ENCODE measurements around the gene LIN9. TPM values are rescaled to one million over a fixed set of nuclear protein-coding genes. Genes with fewer than 3 reads are reported as not detected.
A peak's percentile ranks its signal among the peaks of the same experiment; 100 is the strongest.

Gene LIN9
- total and polyA plus RNA-seq, 2 donors from 2014 or later = 0.73 to 2.7 TPM

DNA sequence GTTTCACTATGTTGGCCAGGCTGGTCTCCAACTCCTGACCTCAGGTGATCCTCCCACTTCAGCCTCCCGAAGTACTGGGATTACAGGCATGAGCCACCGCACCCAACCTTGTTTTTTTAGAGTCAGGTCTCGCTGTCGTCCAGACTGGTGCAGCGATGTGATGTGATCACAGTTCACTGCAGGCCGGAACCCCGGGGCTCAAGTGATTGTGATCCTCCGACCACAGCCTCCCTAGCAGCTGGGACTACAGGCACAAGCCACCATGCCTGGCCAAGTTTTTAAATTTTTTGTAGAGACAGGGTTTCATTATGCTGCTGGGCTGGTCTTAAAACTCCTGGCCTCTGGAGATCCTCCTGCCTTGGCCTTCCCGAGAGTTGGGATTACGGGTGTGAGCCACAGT is 46.1 kb upstream of the LIN9 start:
- intact Hi-C loops (cut with DNase I) = no loop called here
- Histone ChIP-seq H3K4me3 (ENCODE audit: low read length in 3 of 3) (no peak overlapping the region), H3K9me3 (ENCODE audit: control insufficient read depth in 2 of 3, insufficient read depth in 1 of 3, low read length in 3 of 3) (no peaks in the 10 kb centered on the region), H3K36me3 (ENCODE audit: control insufficient read depth in 2 of 3, insufficient read depth in 3 of 3, low read length in 3 of 3) (peaks cover 0 to 4% (median 1%) of the 10 kb centered on the region in 3 donors), H3K4me1 (ENCODE audit: control insufficient read depth in 2 of 3, insufficient read depth in 2 of 3, low read depth in 1 of 3, low read length in 3 of 3) (no peaks in the 10 kb centered on the region), H3K27me3 (ENCODE audit: control insufficient read depth, insufficient read depth, low read length) (no peaks in the 10 kb centered on the region), H3K9ac (ENCODE audit: low read length in 3 of 3) (no peak overlapping the region), H3K27ac (ENCODE audit: low read depth in 2 of 2, low read length in 2 of 2) (no peak overlapping the region)
- TF ChIP-seq CTCF (IDR thresholded peaks at IDR 0.05; ENCODE audit: borderline replicate concordance, extremely low read depth, insufficient read depth) = no peak
- DNase-seq (no peak), FAIRE-seq (no peak)

- FAIRE-seq (no peak), DNase-seq (no peak)
- no peaks in the 10 kb centered on the region for H3K4me1 ChIP-seq (ENCODE audit: control insufficient read depth in 2 of 3, insufficient read depth in 2 of 3, low read depth in 1 of 3, low read length in 3 of 3)
- H3K9me3 ChIP-seq (ENCODE audit: control insufficient read depth in 2 of 3, insufficient read depth in 1 of 3, low read length in 3 of 3) = no peaks in the 10 kb centered on the region
- no peak overlapping the region for H3K9ac ChIP-seq (ENCODE audit: low read length in 3 of 3)
- intact Hi-C loops (cut with DNase I) = no loop called here
- peaks cover 0 to 4% (median 0%) of the 10 kb centered on the region in 3 donors for H3K36me3 ChIP-seq (ENCODE audit: control insufficient read depth in 2 of 3, insufficient read depth in 3 of 3, low read length in 3 of 3)
- H3K4me3 ChIP-seq (ENCODE audit: low read length in 3 of 3) = no peak overlapping the region
- no peak for TF ChIP-seq CTCF (IDR thresholded peaks at IDR 0.05; ENCODE audit: borderline replicate concordance, extremely low read depth, insufficient read depth)
- no peaks in the 10 kb centered on the region for H3K27me3 ChIP-seq (ENCODE audit: control insufficient read depth, insufficient read depth, low read length)
- H3K27ac ChIP-seq (ENCODE audit: low read depth in 2 of 2, low read length in 2 of 2) = no peak overlapping the region
Observed at GRCh38 chr1:226353698-226354525, 44.9 kb upstream of the LIN9 start.

GRCh38 chr1:226351709-226352108 is 42.7 kb upstream of the LIN9 start:
- TF ChIP-seq CTCF (IDR thresholded peaks at IDR 0.05; ENCODE audit: borderline replicate concordance, extremely low read depth, insufficient read depth) = no peak
- DNase-seq (peak in 1 of 5 donors; percentile 11), FAIRE-seq (no peak)
- H3K27ac ChIP-seq (ENCODE audit: low read depth in 2 of 2, low read length in 2 of 2) = no peak overlapping the region
- intact Hi-C loops (cut with DNase I) = no loop called here
- H3K4me1 ChIP-seq (ENCODE audit: control insufficient read depth in 2 of 3, insufficient read depth in 2 of 3, low read depth in 1 of 3, low read length in 3 of 3) = no peaks in the 10 kb centered on the region
- no peaks in the 10 kb centered on the region for H3K27me3 ChIP-seq (ENCODE audit: control insufficient read depth, insufficient read depth, low read length)
- H3K4me3 ChIP-seq (ENCODE audit: low read length in 3 of 3) = no peak overlapping the region
- no peaks in the 10 kb centered on the region for H3K9me3 ChIP-seq (ENCODE audit: control insufficient read depth in 2 of 3, insufficient read depth in 1 of 3, low read length in 3 of 3)
- no peak overlapping the region for H3K9ac ChIP-seq (ENCODE audit: low read length in 3 of 3)
- H3K36me3 ChIP-seq (ENCODE audit: control insufficient read depth in 2 of 3, insufficient read depth in 3 of 3, low read length in 3 of 3) = no peaks in the 10 kb centered on the region
